DOHH2 (cell line): ENCODE results near the gene GPC6.

Experiments
- H3F3A ChIP-seq: fragments of 200-600 bp; sonication (generic), shearing (Covaris generic); 2 replicates; pipeline ENCODE4 v1.6.0; 2016; ENCODE audit warnings: antibody characterized with exemption, mild to moderate bottlenecking; ENCODE audit not compliant: control insufficient read depth, insufficient read depth
- H3K27ac ChIP-seq: fragments of 200-600 bp; sonication (generic); 2 replicates; pipeline ENCODE4 v1.5.1; 2014; ENCODE audit warnings: low read depth, mild to moderate bottlenecking, low read length, moderate library complexity
- H3K27me3 ChIP-seq: fragments of 200-600 bp; sonication (generic); 2 replicates; pipeline ENCODE4 v1.6.1; 2014; ENCODE audit warnings: mild to moderate bottlenecking, low read length, mixed read lengths; ENCODE audit not compliant: control insufficient read depth
- H3K36me3 ChIP-seq: fragments of 200-600 bp; sonication (generic); 2 replicates; pipeline ENCODE4 v1.6.1; 2014; ENCODE audit warnings: mild to moderate bottlenecking, low read length, moderate library complexity, mixed read lengths; ENCODE audit not compliant: control insufficient read depth
- H3K4me1 ChIP-seq: fragments of 200-600 bp; sonication (generic); 2 replicates; pipeline ENCODE4 v1.6.1; 2014; ENCODE audit warnings: mild to moderate bottlenecking, low read length, mixed read lengths; ENCODE audit not compliant: control insufficient read depth
- H3K4me2 ChIP-seq: fragments of 200-600 bp; sonication (generic); 2 replicates; pipeline ENCODE4 v1.6.0; 2014; ENCODE audit warnings: mild to moderate bottlenecking, low read length, moderate library complexity
- H3K4me3 ChIP-seq: fragments of 200-600 bp; sonication (generic); 2 replicates; pipeline ENCODE4 v1.5.1; 2014; ENCODE audit warnings: mild to moderate bottlenecking, low read length, mixed read lengths
- H3K79me2 ChIP-seq: fragments of 200-600 bp; sonication (generic); 2 replicates; pipeline ENCODE4 v1.6.1; 2014; ENCODE audit warnings: mild to moderate bottlenecking, low read length, mixed read lengths; ENCODE audit not compliant: control insufficient read depth
- H3K9me2 ChIP-seq: fragments of 200-600 bp; sonication (generic); replicated peaks from 2 replicates; pipeline ENCODE4 v1.6.1; 2014; ENCODE audit warnings: mild to moderate bottlenecking, low read length, mixed read lengths; ENCODE audit not compliant: control insufficient read depth
- H3K9me3 ChIP-seq: fragments of 200-600 bp; sonication (generic); 2 replicates; pipeline ENCODE4 v1.6.1; 2014; ENCODE audit warnings: antibody characterized with exemption, low read length, mixed read lengths; ENCODE audit not compliant: control insufficient read depth, insufficient read depth
- H4K20me1 ChIP-seq: fragments of 200-600 bp; sonication (generic); 2 replicates; pipeline ENCODE4 v1.6.0; 2014; ENCODE audit warnings: low read depth, mild to moderate bottlenecking, antibody characterized with exemption, low read length, moderate library complexity; ENCODE audit not compliant: control insufficient read depth, insufficient read depth
- CTCF ChIP-seq: fragments of 200-600 bp; sonication (generic); IDR thresholded peaks from one replicate; pipeline ENCODE4 v1.5.1; 2014; ENCODE audit warnings: antibody characterized with exemption, mild to moderate bottlenecking, low read depth, low read length; ENCODE audit not compliant: poor library complexity, severe bottlenecking
- EZH2phosphoT487 ChIP-seq: fragments of 200-600 bp; sonication (generic); IDR thresholded peaks from 2 replicates; pipeline ENCODE4 v1.6.1; 2017; ENCODE audit warnings: borderline replicate concordance, mild to moderate bottlenecking, antibody characterized with exemption, low read length, moderate library complexity, mixed read lengths

GPC6 gene

GRCh38 chr13:93430381-93430780 lies 203.8 kb downstream of the GPC6 start:
- no peak for TF ChIP-seq CTCF
- TF ChIP-seq EZH2phosphoT487: no peak
- no peaks in the 10 kb centered on the region for H3K36me3 ChIP-seq
- H3K9me2 ChIP-seq: no peaks in the 10 kb centered on the region
- no peaks in the 10 kb centered on the region for H3K4me1 ChIP-seq
- H3K4me2 ChIP-seq: no peak overlapping the region
- no peaks in the 10 kb centered on the region for H4K20me1 ChIP-seq
- H3K27me3 ChIP-seq: no peaks in the 10 kb centered on the region
- no peaks in the 10 kb centered on the region for H3F3A ChIP-seq
- no peak overlapping the region for H3K4me3 ChIP-seq
- H3K79me2 ChIP-seq: no peaks in the 10 kb centered on the region
- H3K9me3 ChIP-seq: no peaks in the 10 kb centered on the region
- no peak overlapping the region for H3K27ac ChIP-seq

- Histone ChIP-seq H3K9me2 (no peaks in the 10 kb centered on the region), H3K4me1 (no peaks in the 10 kb centered on the region), H3K27ac (no peak overlapping the region)
These were observed 209.0 kb downstream of the GPC6 start for GRCh38 chr13:93435651-93436050.

GRCh38 chr13:93437081-93437480 lies 210.5 kb downstream of the GPC6 start:
- TF ChIP-seq CTCF (no peak), EZH2phosphoT487 (no peak)
- Histone ChIP-seq H3K4me2 (no peak overlapping the region), H3K36me3 (no peaks in the 10 kb centered on the region), H3K9me2 (no peaks in the 10 kb centered on the region), H3K4me3 (no peak overlapping the region), H3K9me3 (no peaks in the 10 kb centered on the region), H3F3A (no peaks in the 10 kb centered on the region), H4K20me1 (no peaks in the 10 kb centered on the region), H3K4me1 (no peaks in the 10 kb centered on the region), H3K79me2 (no peaks in the 10 kb centered on the region), H3K27me3 (no peaks in the 10 kb centered on the region), H3K27ac (no peak overlapping the region)

More at GRCh38 chr13:93435651-93436050, 209.0 kb downstream of the GPC6 start:
- Histone ChIP-seq H4K20me1 (no peaks in the 10 kb centered on the region), H3K27me3 (no peaks in the 10 kb centered on the region), H3F3A (no peaks in the 10 kb centered on the region), H3K79me2 (no peaks in the 10 kb centered on the region), H3K9me3 (no peaks in the 10 kb centered on the region), H3K4me2 (no peak overlapping the region), H3K36me3 (no peaks in the 10 kb centered on the region), H3K4me3 (no peak overlapping the region)
- TF ChIP-seq CTCF (no peak), EZH2phosphoT487 (no peak)

GRCh38 chr13:93446238-93446637 lies 219.6 kb downstream of the GPC6 start:
- no peaks in the 10 kb centered on the region for H4K20me1 ChIP-seq
- no peak overlapping the region for H3K4me2 ChIP-seq
- no peaks in the 10 kb centered on the region for H3K79me2 ChIP-seq
- H3K9me2 ChIP-seq: no peaks in the 10 kb centered on the region
- no peaks in the 10 kb centered on the region for H3K36me3 ChIP-seq
- H3K4me1 ChIP-seq: no peaks in the 10 kb centered on the region
- H3K4me3 ChIP-seq: no peak overlapping the region
- no peak for TF ChIP-seq CTCF
- TF ChIP-seq EZH2phosphoT487: no peak
- H3F3A ChIP-seq: no peaks in the 10 kb centered on the region
- H3K27ac ChIP-seq: no peak overlapping the region
- no peaks in the 10 kb centered on the region for H3K27me3 ChIP-seq
- no peaks in the 10 kb centered on the region for H3K9me3 ChIP-seq
